ENCODE data around the gene MUC5B.

- TF ChIP-seq ATF3 (IDR thresholded peaks at IDR 0.05) (no peak), CTCF (IDR thresholded peaks at IDR 0.05; ENCODE audit: low read depth, low read length, missing input control) (no peak), RXRA (IDR thresholded peaks at IDR 0.05) (no peak), MAX (IDR thresholded peaks at IDR 0.05) (no peak), ZBTB33 (IDR thresholded peaks at IDR 0.05) (no peak), JUND (IDR thresholded peaks at IDR 0.05) (no peak), SP1 (IDR thresholded peaks at IDR 0.05) (no peak), REST (IDR thresholded peaks at IDR 0.05) (no peak), TAF1 (conservative IDR thresholded peaks at IDR 0.05) (no peak), GABPA (IDR thresholded peaks at IDR 0.05 in 1 of 2, conservative IDR thresholded peaks at IDR 0.05 in 1 of 2) (no peak)
Observed at GRCh38 chr11:1192741-1193325, 30.0 kb upstream of the MUC5B start.

Data from liver (tissue), 3 donors.